PC-9 (cell line): Measurements from ENCODE around the gene MCU. TPM values are rescaled to one million over a fixed set of nuclear protein-coding genes. Genes with fewer than 3 reads are reported as not detected.
"Not testable (repeated sequence)": the region's sequence is repeated elsewhere in the genome, so short reads cannot be mapped to it uniquely, and the experiment has no call there.

Source experiments
- BruUV-seq: library from RNA; stranded (reverse); fragments of 400-500 nt; replicated peaks from 2 replicates; lab custom pipeline; 2021; lab: Mats Ljungman, UMichigan
- CTCF ChIA-PET: fragments of 300-600 bp; sonication (Branson Sonifier 250); formaldehyde crosslinking; loops from one replicate; lab custom pipeline; 2022; ENCODE audit warnings: antibody characterized with exemption; lab: Charles Lee
- POLR2A ChIA-PET: fragments of 300-600 bp; sonication (Branson Sonifier 250); formaldehyde crosslinking; loops from one replicate; lab custom pipeline; 2022; ENCODE audit warnings: antibody characterized with exemption; ENCODE audit not compliant: unreplicated experiment; lab: Charles Lee
- DNase-seq, 2 experiments: peaks; one replicate each; pipeline versions ENCODE4 v3.0.0 to v3.0.0-alpha.2; 2015 to 2022; ENCODE audit warnings: mixed read lengths in 1 of 2
- H2AFZ ChIP-seq: fragments of 200-600 bp; sonication (generic); 2 replicates; pipeline ENCODE4 v1.8.1; 2017; ENCODE audit warnings: antibody characterized with exemption
- H3F3A ChIP-seq: fragments of 200-600 bp; sonication (generic); 2 replicates; pipeline ENCODE4 v1.8.1; 2017; ENCODE audit warnings: antibody characterized with exemption, mild to moderate bottlenecking, low read depth; ENCODE audit not compliant: insufficient read depth
- H3K27ac ChIP-seq: fragments of 200-600 bp; sonication (generic); 2 replicates; pipeline ENCODE4 v1.6.1; 2016; ENCODE audit warnings: mixed run types
- H3K27me3 ChIP-seq: fragments of 200-600 bp; sonication (generic); 2 replicates; pipeline ENCODE4 v1.6.1; 2016; ENCODE audit warnings: low read depth, mixed run types; ENCODE audit not compliant: insufficient read depth
- H3K36me3 ChIP-seq: fragments of 200-600 bp; sonication (generic); 2 replicates; pipeline ENCODE4 v1.6.1; 2016; ENCODE audit warnings: low read depth, mixed run types
- H3K4me1 ChIP-seq: fragments of 200-600 bp; sonication (generic); replicated peaks from 2 replicates; pipeline ENCODE4 v1.6.1; 2016; ENCODE audit warnings: mixed run types; ENCODE audit not compliant: insufficient read depth
- H3K4me2 ChIP-seq: fragments of 200-600 bp; sonication (generic); 2 replicates; pipeline ENCODE4 v1.6.1; 2017; ENCODE audit warnings: mixed run types
- H3K4me3 ChIP-seq: fragments of 200-600 bp; sonication (generic); 2 replicates; pipeline ENCODE4 v1.6.1; 2016; ENCODE audit warnings: mixed run types
- H3K79me2 ChIP-seq: fragments of 200-600 bp; sonication (generic); 2 replicates; pipeline ENCODE4 v1.6.1; 2017; ENCODE audit warnings: low read depth, mixed run types
- H3K9me2 ChIP-seq: fragments of 200-600 bp; sonication (generic); 2 replicates; pipeline ENCODE4 v1.8.1; 2017; ENCODE audit warnings: mild to moderate bottlenecking; ENCODE audit not compliant: insufficient read depth
- H3K9me3 ChIP-seq: fragments of 200-600 bp; sonication (generic); 2 replicates; pipeline ENCODE4 v1.8.1; 2016; ENCODE audit warnings: low read depth; ENCODE audit not compliant: insufficient read depth
- H4K20me1 ChIP-seq: fragments of 200-600 bp; sonication (generic); 2 replicates; pipeline ENCODE4 v1.8.1; 2017; ENCODE audit not compliant: insufficient read depth
- CTCF ChIP-seq: fragments of 200-600 bp; sonication (generic); conservative IDR thresholded peaks from 2 replicates; pipeline ENCODE4 v1.6.1; 2017; ENCODE audit warnings: mixed run types, antibody characterized with exemption, mild to moderate bottlenecking, moderate library complexity
- EZH2 ChIP-seq: fragments of 200-600 bp; sonication (generic); IDR thresholded peaks from 2 replicates; pipeline ENCODE4 v1.8.0; 2017; ENCODE audit warnings: antibody characterized with exemption, low read depth
- intact Hi-C: fragments of 100-400 bp; cut with micrococcal nuclease; formaldehyde crosslinking; loops from one replicate; pipeline ENCODE4 v1.10.0; 2022; ENCODE audit not compliant: unreplicated experiment
- total RNA-seq: library from RNA; stranded (reverse); gene quantifications from 2 replicates; pipeline ENCODE4 v1.2.3, GENCODE V29; 2021

The MCU gene
- total RNA-seq, 1 experiment from 2014 or later: 59.5 TPM

- intact Hi-C loops: no loop called here
- Histone ChIP-seq H3K4me1 (no peaks in the 10 kb centered on the region), H3K9me3 (no peaks in the 10 kb centered on the region), H2AFZ (no peak overlapping the region), H3K4me2 (no peak overlapping the region), H4K20me1 (no peaks in the 10 kb centered on the region), H3K9me2 (no peaks in the 10 kb centered on the region), H3K27me3 (no peaks in the 10 kb centered on the region), H3K36me3 (no peaks in the 10 kb centered on the region), H3F3A (no peaks in the 10 kb centered on the region), H3K4me3 (no peak overlapping the region), H3K27ac (no peak overlapping the region), H3K79me2 (no peaks in the 10 kb centered on the region)
- TF ChIP-seq CTCF (no peak), EZH2 (no peak)
- CTCF ChIA-PET: no interaction called here
- no TSS peak for BruUV-seq
- no peak for DNase-seq
- POLR2A ChIA-PET: interaction anchor here (0.6 kb wide), 1 partner anchor 640 kb away, joined by 3 read pairs; no protein-coding TSS in a partner anchor
These were observed 221.3 kb downstream of the MCU start for GRCh38 chr10:72913287-72913686.

- H3K79me2 ChIP-seq, H3K4me2 ChIP-seq, H3K27ac ChIP-seq, H3K36me3 ChIP-seq, H3F3A ChIP-seq, CTCF ChIA-PET, H3K27me3 ChIP-seq, H2AFZ ChIP-seq, H3K9me2 ChIP-seq, intact Hi-C loops, H3K4me3 ChIP-seq, POLR2A ChIA-PET, H3K4me1 ChIP-seq, H4K20me1 ChIP-seq, BruUV-seq, H3K9me3 ChIP-seq, DNase-seq: not testable (repeated sequence)
These were observed 225.3 kb downstream of the MCU start for GRCh38 chr10:72917201-72917600.

- H3K4me2 ChIP-seq, BruUV-seq, H2AFZ ChIP-seq, H3K27me3 ChIP-seq, H4K20me1 ChIP-seq, H3F3A ChIP-seq, CTCF ChIA-PET, H3K9me3 ChIP-seq, H3K27ac ChIP-seq, H3K9me2 ChIP-seq, H3K36me3 ChIP-seq, H3K79me2 ChIP-seq, intact Hi-C loops, H3K4me1 ChIP-seq, H3K4me3 ChIP-seq, DNase-seq: not testable (repeated sequence)
- POLR2A ChIA-PET: interaction anchor here (0.7 kb wide), 1 partner anchor 1457 kb away, joined by 4 read pairs; no protein-coding TSS in a partner anchor
These were observed 225.9 kb downstream of the MCU start for GRCh38 chr10:72917803-72918332.

- Histone ChIP-seq H3K9me3 (no peaks in the 10 kb centered on the region), H3K27me3 (no peaks in the 10 kb centered on the region), H3K9me2 (no peaks in the 10 kb centered on the region), H2AFZ (no peak overlapping the region), H4K20me1 (no peaks in the 10 kb centered on the region), H3F3A (no peaks in the 10 kb centered on the region), H3K4me1 (no peaks in the 10 kb centered on the region), H3K36me3 (no peaks in the 10 kb centered on the region), H3K4me3 (no peak overlapping the region), H3K4me2 (no peak overlapping the region), H3K79me2 (no peaks in the 10 kb centered on the region), H3K27ac (no peak overlapping the region)
- BruUV-seq: no TSS peak
- CTCF ChIA-PET: no interaction called here
- DNase-seq: no peak
- TF ChIP-seq EZH2 (no peak), CTCF (no peak)
- intact Hi-C loops: no loop called here
- POLR2A ChIA-PET: interaction anchor here (0.7 kb wide), 1 partner anchor 1458 kb away, joined by 4 read pairs; no protein-coding TSS in a partner anchor
These were observed 226.4 kb downstream of the MCU start for GRCh38 chr10:72918352-72918751.

- H3K9me2 ChIP-seq, H3K4me1 ChIP-seq, H3K4me3 ChIP-seq, H3K36me3 ChIP-seq, H3K79me2 ChIP-seq, H3F3A ChIP-seq, POLR2A ChIA-PET, H3K27me3 ChIP-seq, BruUV-seq, H3K4me2 ChIP-seq, H2AFZ ChIP-seq, H3K9me3 ChIP-seq, intact Hi-C loops, H3K27ac ChIP-seq, H4K20me1 ChIP-seq, DNase-seq: not testable (repeated sequence)
- CTCF ChIA-PET: interaction anchor here (0.6 kb wide), 1 partner anchor 33 kb away, joined by 3 read pairs; no protein-coding TSS in a partner anchor
These were observed 229.3 kb downstream of the MCU start for GRCh38 chr10:72921147-72921683.
